ENCODE data around the gene PRKAR1B. TPM values are rescaled to one million over a fixed set of nuclear protein-coding genes. Genes with fewer than 3 reads are reported as not detected.

The PRKAR1B gene
- total RNA-seq, 1 experiment from 2014 or later = 62.0 TPM

DNA sequence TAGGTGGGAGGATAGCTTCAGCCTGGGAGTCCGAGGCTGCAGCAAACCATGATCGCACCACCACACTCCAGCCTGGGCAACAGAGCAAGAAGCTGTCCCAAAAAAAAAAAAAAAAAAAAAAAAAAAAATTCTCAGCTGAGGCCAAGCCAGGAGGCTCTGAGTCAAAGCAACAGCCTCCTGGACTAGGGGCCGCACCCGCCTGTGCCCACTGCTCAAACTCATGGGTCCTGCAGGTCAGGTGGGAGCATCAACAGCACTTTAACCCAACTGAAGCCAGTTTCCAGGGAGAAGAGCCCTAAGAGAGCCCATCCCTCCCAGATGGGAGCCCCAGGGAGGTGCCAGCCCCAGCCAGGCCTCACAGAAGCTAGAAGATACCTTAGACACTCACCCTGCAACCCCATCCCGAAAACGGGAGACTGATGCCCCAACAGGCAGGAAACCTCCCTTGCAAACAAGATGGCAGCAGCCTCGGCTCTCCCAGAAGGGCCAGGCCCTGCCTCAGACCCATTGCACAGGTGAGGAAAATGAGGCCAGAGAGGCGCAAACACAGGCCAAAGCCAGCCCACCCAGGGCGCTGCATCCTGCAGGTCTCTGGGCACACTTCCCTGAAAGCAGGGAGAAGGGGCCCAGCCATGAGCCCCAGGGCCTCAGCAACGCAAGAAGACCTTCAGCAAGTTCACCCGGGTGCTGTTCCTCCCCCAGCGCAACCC is 218.5 kb downstream of the PRKAR1B start:
- ChIA-PET POLR2A (no interaction called here), CTCF (no interaction called here)
- Histone ChIP-seq H3K27me3 (ENCODE audit: control insufficient read depth, insufficient read depth, low read length) (no peaks in the 10 kb centered on the region), H3K9me3 (ENCODE audit: control insufficient read depth, insufficient read depth, low read depth, low read length) (no peaks in the 10 kb centered on the region), H3K27ac (ENCODE audit: low read length) (no peak overlapping the region), H3K4me1 (ENCODE audit: control insufficient read depth, insufficient read depth, low read length) (no peaks in the 10 kb centered on the region), H3K36me3 (ENCODE audit: control insufficient read depth, insufficient read depth, low read length) (no peaks in the 10 kb centered on the region), H3K4me3 (ENCODE audit: low read depth in 2 of 2, low read length in 2 of 2) (no peak overlapping the region)
- no peak for ATAC-seq
- intact Hi-C loops (cut with micrococcal nuclease; ENCODE audit: unreplicated experiment) = no loop called here
- DNase-seq (ENCODE audit: low read depth, low spot score) = no peak
- BruUV-seq (replicated peaks) = no TSS peak
- in situ Hi-C loops (cut with HindIII; ENCODE audit: low pct_unique_long_range_greater_than_20kb, low sequenced_read_pairs) = no loop called here
- TF ChIP-seq TCF7L2 (IDR thresholded peaks at IDR 0.05; ENCODE audit: low read depth, low read length) = no peak
- TF ChIP-seq, protein P1, sequence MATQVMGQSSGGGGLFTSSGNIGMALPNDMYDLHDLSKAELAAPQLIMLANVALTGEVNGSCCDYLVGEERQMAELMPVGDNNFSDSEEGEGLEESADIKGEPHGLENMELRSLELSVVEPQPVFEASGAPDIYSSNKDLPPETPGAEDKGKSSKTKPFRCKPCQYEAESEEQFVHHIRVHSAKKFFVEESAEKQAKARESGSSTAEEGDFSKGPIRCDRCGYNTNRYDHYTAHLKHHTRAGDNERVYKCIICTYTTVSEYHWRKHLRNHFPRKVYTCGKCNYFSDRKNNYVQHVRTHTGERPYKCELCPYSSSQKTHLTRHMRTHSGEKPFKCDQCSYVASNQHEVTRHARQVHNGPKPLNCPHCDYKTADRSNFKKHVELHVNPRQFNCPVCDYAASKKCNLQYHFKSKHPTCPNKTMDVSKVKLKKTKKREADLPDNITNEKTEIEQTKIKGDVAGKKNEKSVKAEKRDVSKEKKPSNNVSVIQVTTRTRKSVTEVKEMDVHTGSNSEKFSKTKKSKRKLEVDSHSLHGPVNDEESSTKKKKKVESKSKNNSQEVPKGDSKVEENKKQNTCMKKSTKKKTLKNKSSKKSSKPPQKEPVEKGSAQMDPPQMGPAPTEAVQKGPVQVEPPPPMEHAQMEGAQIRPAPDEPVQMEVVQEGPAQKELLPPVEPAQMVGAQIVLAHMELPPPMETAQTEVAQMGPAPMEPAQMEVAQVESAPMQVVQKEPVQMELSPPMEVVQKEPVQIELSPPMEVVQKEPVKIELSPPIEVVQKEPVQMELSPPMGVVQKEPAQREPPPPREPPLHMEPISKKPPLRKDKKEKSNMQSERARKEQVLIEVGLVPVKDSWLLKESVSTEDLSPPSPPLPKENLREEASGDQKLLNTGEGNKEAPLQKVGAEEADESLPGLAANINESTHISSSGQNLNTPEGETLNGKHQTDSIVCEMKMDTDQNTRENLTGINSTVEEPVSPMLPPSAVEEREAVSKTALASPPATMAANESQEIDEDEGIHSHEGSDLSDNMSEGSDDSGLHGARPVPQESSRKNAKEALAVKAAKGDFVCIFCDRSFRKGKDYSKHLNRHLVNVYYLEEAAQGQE (IDR thresholded peaks at IDR 0.05; ENCODE audit: insufficient read depth in 1 of 2, low read depth in 2 of 2, low read length in 1 of 2) = no peak
- TF ChIP-seq POLR2AphosphoS5 (IDR thresholded peaks at IDR 0.05; ENCODE audit: low read depth, low read length) = no peak
- TF ChIP-seq, protein P2, sequence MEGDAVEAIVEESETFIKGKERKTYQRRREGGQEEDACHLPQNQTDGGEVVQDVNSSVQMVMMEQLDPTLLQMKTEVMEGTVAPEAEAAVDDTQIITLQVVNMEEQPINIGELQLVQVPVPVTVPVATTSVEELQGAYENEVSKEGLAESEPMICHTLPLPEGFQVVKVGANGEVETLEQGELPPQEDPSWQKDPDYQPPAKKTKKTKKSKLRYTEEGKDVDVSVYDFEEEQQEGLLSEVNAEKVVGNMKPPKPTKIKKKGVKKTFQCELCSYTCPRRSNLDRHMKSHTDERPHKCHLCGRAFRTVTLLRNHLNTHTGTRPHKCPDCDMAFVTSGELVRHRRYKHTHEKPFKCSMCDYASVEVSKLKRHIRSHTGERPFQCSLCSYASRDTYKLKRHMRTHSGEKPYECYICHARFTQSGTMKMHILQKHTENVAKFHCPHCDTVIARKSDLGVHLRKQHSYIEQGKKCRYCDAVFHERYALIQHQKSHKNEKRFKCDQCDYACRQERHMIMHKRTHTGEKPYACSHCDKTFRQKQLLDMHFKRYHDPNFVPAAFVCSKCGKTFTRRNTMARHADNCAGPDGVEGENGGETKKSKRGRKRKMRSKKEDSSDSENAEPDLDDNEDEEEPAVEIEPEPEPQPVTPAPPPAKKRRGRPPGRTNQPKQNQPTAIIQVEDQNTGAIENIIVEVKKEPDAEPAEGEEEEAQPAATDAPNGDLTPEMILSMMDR (IDR thresholded peaks at IDR 0.05) = no peak
- TF ChIP-seq SIN3A (IDR thresholded peaks at IDR 0.05; ENCODE audit: borderline replicate concordance, insufficient read depth, low read depth, low read length) = no peak

DNA sequence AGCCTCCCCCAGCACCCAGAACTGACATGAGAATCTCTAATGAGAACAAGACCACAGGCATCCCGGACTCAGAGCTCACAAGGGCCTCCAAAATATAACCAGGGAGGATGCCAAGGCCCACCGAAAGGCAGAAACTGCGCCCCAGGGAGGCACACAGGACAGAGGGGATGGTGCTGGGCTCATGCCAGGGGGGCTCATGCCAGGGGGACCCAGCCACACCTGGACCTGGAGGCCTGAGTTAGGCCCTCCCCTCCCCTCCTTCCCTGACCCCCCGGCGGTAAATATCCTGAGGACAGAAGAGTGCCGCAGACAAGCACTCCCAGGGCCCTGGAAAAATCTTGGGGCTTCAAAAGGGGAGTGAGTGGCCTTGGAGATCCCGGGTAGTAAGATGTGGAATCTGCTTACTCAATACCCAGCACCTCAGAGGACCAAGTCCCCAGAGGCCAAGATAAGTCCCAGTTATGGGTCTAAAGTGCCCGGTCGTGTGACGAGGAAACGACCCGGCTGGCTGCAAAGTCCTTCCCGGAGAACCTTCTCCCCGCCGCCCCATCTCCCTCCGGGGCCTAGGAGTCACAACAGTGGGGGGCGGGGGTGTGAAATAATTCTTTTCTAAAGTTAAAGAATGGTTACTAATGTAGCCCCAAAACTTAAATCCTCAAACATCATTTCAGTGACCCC is 219.3 kb downstream of the PRKAR1B start:
- ChIA-PET POLR2A (no interaction called here), CTCF (interaction anchor here (0.6 kb wide), 1 partner anchor 210 kb away, joined by 3 read pairs; no protein-coding TSS in a partner anchor)
- TF ChIP-seq POLR2AphosphoS5 (IDR thresholded peaks at IDR 0.05; ENCODE audit: low read depth, low read length) = no peak
- TF ChIP-seq, protein P1 (IDR thresholded peaks at IDR 0.05; ENCODE audit: insufficient read depth in 1 of 2, low read depth in 2 of 2, low read length in 1 of 2) = no peak
- TF ChIP-seq TCF7L2 (IDR thresholded peaks at IDR 0.05; ENCODE audit: low read depth, low read length) = no peak
- TF ChIP-seq SIN3A (IDR thresholded peaks at IDR 0.05; ENCODE audit: borderline replicate concordance, insufficient read depth, low read depth, low read length) = no peak
- TF ChIP-seq, protein P2 (IDR thresholded peaks at IDR 0.05) = no peak

More for the DNA sequence above, 219.3 kb downstream of the PRKAR1B start:
- no peaks in the 10 kb centered on the region for H3K27me3 ChIP-seq (ENCODE audit: control insufficient read depth, insufficient read depth, low read length)
- BruUV-seq (replicated peaks) = no TSS peak
- DNase-seq (ENCODE audit: low read depth, low spot score) = no peak
- intact Hi-C loops (cut with micrococcal nuclease; ENCODE audit: unreplicated experiment) (no loop called here), in situ Hi-C loops (cut with HindIII; ENCODE audit: low pct_unique_long_range_greater_than_20kb, low sequenced_read_pairs) (no loop called here)
- H3K4me3 ChIP-seq (ENCODE audit: low read depth in 2 of 2, low read length in 2 of 2) = no peak overlapping the region
- ATAC-seq = no peak
- H3K36me3 ChIP-seq (ENCODE audit: control insufficient read depth, insufficient read depth, low read length) = no peaks in the 10 kb centered on the region
- H3K27ac ChIP-seq (ENCODE audit: low read length) = no peak overlapping the region
- no peaks in the 10 kb centered on the region for H3K9me3 ChIP-seq (ENCODE audit: control insufficient read depth, insufficient read depth, low read depth, low read length)
- no peaks in the 10 kb centered on the region for H3K4me1 ChIP-seq (ENCODE audit: control insufficient read depth, insufficient read depth, low read length)
